ENCODE measurements around the gene BCAS2. TPM values are rescaled to one million over a fixed set of nuclear protein-coding genes. Genes with fewer than 3 reads are reported as not detected.

The BCAS2 gene
- total RNA-seq, 5 donors from 2014 or later (not counting 1 experiment from before 2014, with no cell fraction given) = 29.6 to 77.7 (median 32.4) TPM

- ChIA-PET CTCF (no interaction called here), POLR2A (no interaction called here)
- H3K9me3 ChIP-seq = no peaks in the 10 kb centered on the region
- Mint-ChIP-seq H3K9me3 (no peaks in the 10 kb centered on the region), H3K4me3 (no peak overlapping the region), H3K36me3 (no peaks in the 10 kb centered on the region), H3K27ac (no peak overlapping the region), H3K4me1 (no peaks in the 10 kb centered on the region), H3K27me3 (peaks cover 10 to 11% of the 10 kb centered on the region in 2 donors)
- H3K27ac ChIP-seq (ENCODE audit: low read length) = no peak overlapping the region
- WGBS (ENCODE audit: insufficient coverage) = no CpG with 5 or more reads among the region's 8 CpGs
- DNase-seq (no peak), ATAC-seq (replicated peaks in 1 of 4) (no peak)
- no peaks in the 10 kb centered on the region for H3K27me3 ChIP-seq (replicated peaks in 1 of 2; ENCODE audit: control insufficient read depth in 2 of 2, extremely low read depth in 1 of 2, insufficient read depth in 2 of 2, low read length in 1 of 2)
- H3K36me3 ChIP-seq (ENCODE audit: control insufficient read depth in 2 of 2, extremely low read depth in 1 of 2, insufficient read depth in 1 of 2, low read length in 1 of 2) = no peaks in the 10 kb centered on the region
- H3K4me3 ChIP-seq (ENCODE audit: control insufficient read depth in 1 of 2, extremely low read depth in 1 of 2, low read length in 1 of 2) = no peak overlapping the region
- H3K4me1 ChIP-seq (ENCODE audit: control insufficient read depth in 1 of 2, extremely low read depth in 1 of 2, insufficient read depth in 2 of 2, low read length in 2 of 2) = no peaks in the 10 kb centered on the region
Observed at GRCh38 chr1:114521396-114522263, 59.8 kb downstream of the BCAS2 start.

Other genes with a start within 250 kb of the BCAS2 start
- 10 to 100 TPM; 41.6 to 60.6 (median 47.3) TPM for gene TRIM33, start 70.4 kb downstream of the BCAS2 start, total RNA-seq
- 1 to 10 TPM in 1 of 5 donors, under 1 TPM in 4; 0.61 to 1.5 (median 0.79) TPM for gene DENND2C, start 88.4 kb upstream of the BCAS2 start, total RNA-seq
- gene AMPD1, start 113.9 kb upstream of the BCAS2 start, total RNA-seq = under 1 TPM in 1 of 5 donors, not detected in 4; 0.33 TPM
- gene NRAS, start 135.2 kb upstream of the BCAS2 start, total RNA-seq = 10 to 100 TPM; 19.9 to 29.7 (median 22.1) TPM
- gene CSDE1, start 176.4 kb upstream of the BCAS2 start, total RNA-seq = 100 to 1,000 TPM; 384 to 623 (median 411) TPM
- gene SIKE1, start 199.1 kb upstream of the BCAS2 start, total RNA-seq = 10 to 100 TPM; 46.4 to 51.2 (median 49.0) TPM

Measured in T-cell (primary cell).